Spinal cord (tissue), 10 donors: ENCODE results near the gene IGF2BP3. TPM values are rescaled to one million over a fixed set of nuclear protein-coding genes. Genes with fewer than 3 reads are reported as not detected.
A peak's percentile ranks its signal among the peaks of the same experiment; 100 is the strongest.

Experiments used
- DNase-seq, 6 donors: peaks; one replicate each; pipeline versions ENCODE4 v3.0.0 to v3.0.0-alpha.2; 2013 to 2015; ENCODE audit warnings: low spot score in 6 of 6, low read depth in 4 of 6
- H3K27ac ChIP-seq: one replicate; pipeline ENCODE4 v1.5.1; 2013; ENCODE audit warnings: low read depth, low read length, control low read depth
- H3K27me3 ChIP-seq: one replicate; pipeline ENCODE4 v1.6.1; 2013; ENCODE audit warnings: low read length; ENCODE audit not compliant: control insufficient read depth, insufficient read depth
- H3K36me3 ChIP-seq: one replicate; pipeline ENCODE4 v1.6.1; 2013; ENCODE audit warnings: low read length; ENCODE audit not compliant: control insufficient read depth, insufficient read depth
- H3K4me1 ChIP-seq: one replicate; pipeline ENCODE4 v1.6.1; 2013; ENCODE audit warnings: low read length; ENCODE audit not compliant: control insufficient read depth, insufficient read depth
- H3K4me3 ChIP-seq: one replicate; pipeline ENCODE4 v1.5.1; 2013; ENCODE audit warnings: low read depth, low read length, control low read depth
- H3K9me3 ChIP-seq: one replicate; pipeline ENCODE4 v1.6.1; 2013; ENCODE audit warnings: low read length; ENCODE audit not compliant: control insufficient read depth, insufficient read depth
- WGBS: methylation state at CpG from one replicate; pipeline ENCODE4 v1.1.5; 2013; ENCODE audit warnings: missing lambda C conversion rate; ENCODE audit not compliant: insufficient coverage; 5-methylcytosine and 5-hydroxymethylcytosine counted together
- polyA plus RNA-seq, 2 donors: library from polyadenylated mRNA; unstranded; fragments of 120-200 nt; gene quantifications; one replicate each; pipeline ENCODE4 v1.2.1, GENCODE V29; 2013; ENCODE audit not compliant: insufficient read length in 2 of 2
- total RNA-seq, 2 donors: library from RNA; depleted of rRNA in 1 of 2; stranded (reverse); fragments of 120-200 nt in 1 of 2; fragments of >200 nt in 1 of 2; gene quantifications; one replicate each; pipeline versions ENCODE4 v1.2.3 to v1.2.4, GENCODE V29; 2013 to 2014
- donor health status: healthy.

Gene IGF2BP3
- total and polyA plus RNA-seq, 4 donors, result 18.8 to 37.3 (median 25.5) TPM

DNA sequence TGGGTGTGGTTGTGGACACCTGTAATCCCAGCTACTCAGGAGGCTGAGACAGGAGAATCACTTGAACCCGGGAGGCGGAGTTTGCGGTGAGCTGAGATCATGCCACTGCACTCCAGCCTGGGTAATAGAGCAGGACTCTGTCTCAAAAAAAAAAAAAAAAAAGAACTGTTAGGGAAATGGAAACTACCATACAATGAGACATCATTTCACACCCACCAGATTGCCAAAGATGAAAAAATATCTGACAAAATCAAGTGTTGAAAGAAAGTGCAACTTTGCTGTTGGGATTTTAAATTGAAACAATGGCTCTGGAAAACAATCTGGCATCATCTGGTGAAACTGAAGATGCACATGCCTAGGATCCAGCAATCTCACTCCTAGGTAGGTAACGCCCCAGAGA lies 187.2 kb downstream of the IGF2BP3 start:
- no peak for DNase-seq
- H3K4me1 ChIP-seq, result no peaks in the 10 kb centered on the region
- no peak overlapping the region for H3K27ac ChIP-seq
- no peaks in the 10 kb centered on the region for H3K36me3 ChIP-seq
- no peaks in the 10 kb centered on the region for H3K9me3 ChIP-seq
- WGBS, result 100% methylated on average over 1 of the region's 4 CpGs
- H3K4me3 ChIP-seq, result no peak overlapping the region
- no peaks in the 10 kb centered on the region for H3K27me3 ChIP-seq

DNA sequence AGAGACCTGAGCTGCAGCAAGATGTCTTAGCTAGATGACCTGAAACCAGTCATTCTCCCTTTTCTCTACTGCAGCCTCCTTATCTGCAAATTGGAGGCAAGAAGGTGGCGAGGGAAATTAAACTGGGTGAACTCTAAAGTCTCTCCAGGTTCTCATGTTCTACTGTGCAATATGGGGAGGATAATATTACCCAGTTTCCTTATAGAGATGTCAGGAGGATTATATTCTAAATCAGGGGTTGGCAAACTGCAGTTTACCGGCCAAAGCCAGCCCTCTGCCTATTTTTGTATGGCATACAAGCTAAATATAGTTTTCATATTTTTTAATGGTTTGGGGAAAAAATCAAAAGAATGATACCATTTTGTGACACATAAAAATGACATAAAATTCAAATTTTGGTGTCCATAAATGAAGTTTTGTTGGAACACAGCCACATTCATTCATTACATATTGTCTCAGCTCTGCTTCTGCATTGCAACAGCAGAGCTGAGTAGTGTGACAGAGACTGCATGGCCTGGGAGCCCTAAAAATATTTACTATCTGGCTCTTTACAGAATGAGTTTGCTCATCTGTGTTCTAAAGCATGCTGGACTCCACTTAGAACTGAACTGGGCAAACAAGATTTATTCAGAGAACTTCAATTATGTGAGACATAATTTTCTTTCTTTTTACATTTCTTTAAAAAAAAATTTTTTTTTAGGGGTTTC lies 190.3 kb downstream of the IGF2BP3 start:
- Histone ChIP-seq H3K27me3 (no peaks in the 10 kb centered on the region), H3K36me3 (no peaks in the 10 kb centered on the region), H3K9me3 (no peaks in the 10 kb centered on the region), H3K4me3 (no peak overlapping the region), H3K27ac (no peak overlapping the region), H3K4me1 (no peaks in the 10 kb centered on the region)
- no peak for DNase-seq
- no CpG with 5 or more reads among the region's 2 CpGs for WGBS

DNA sequence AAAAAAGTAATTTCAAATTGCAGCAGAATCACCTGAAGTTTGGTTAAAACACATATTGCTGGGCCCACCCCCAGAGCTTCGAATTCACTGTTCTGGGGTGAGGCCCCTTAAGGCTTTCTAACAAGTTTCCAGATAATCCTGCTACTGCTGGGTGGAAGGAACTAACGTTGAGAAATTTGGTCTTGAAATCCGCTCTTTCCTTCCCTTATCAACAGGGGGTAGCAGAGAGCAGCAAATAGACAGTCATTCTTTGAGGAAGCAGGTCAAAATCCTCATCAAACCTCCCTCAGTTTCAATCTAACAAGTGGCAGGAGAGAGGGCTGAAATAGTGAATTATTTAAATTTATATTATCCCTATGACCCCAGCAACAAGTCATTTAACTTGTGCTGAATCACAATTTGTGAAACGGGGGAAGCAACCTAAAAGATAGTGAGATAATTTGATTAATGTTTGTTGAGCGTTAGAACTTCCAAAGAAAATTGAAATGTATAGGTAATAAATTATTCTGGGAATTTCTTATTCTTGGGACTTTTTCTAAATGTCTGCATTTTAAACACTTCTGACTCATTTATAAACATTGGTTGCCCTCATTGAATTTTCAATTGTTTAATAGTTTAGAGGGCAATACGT lies 192.8 kb downstream of the IGF2BP3 start:
- H3K4me1 ChIP-seq, result no peaks in the 10 kb centered on the region
- peak in 4 of 6 donors; percentile 50 to 83 (median 64) for DNase-seq
- H3K27ac ChIP-seq, result no peak overlapping the region
- no peaks in the 10 kb centered on the region for H3K36me3 ChIP-seq
- no peak overlapping the region for H3K4me3 ChIP-seq
- no peaks in the 10 kb centered on the region for H3K27me3 ChIP-seq
- H3K9me3 ChIP-seq, result no peaks in the 10 kb centered on the region
- WGBS, result 0% methylated on average over 1 of the region's 6 CpGs

DNA sequence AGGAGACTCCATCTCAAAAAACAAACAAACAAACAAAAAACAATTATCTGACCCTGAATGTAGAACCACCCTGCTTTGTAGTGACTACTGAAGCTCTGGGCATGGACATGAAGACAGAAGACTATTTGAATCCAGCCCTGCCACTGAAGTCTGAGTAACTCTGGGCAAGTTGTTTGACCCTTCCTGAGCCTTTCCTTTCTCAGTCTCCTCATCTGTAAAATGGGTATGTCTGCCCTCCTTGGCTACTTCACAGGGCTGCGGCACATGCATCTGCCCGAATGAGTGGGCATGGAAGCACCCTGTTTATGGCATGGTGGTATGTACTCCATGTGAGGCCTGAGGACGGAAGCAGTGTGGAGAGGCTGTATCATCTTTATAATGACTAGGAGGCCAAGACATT lies 193.3 kb downstream of the IGF2BP3 start:
- no peak overlapping the region for H3K27ac ChIP-seq
- 89% methylated on average over 3 of the region's 3 CpGs for WGBS
- H3K9me3 ChIP-seq, result no peaks in the 10 kb centered on the region
- no peaks in the 10 kb centered on the region for H3K27me3 ChIP-seq
- H3K36me3 ChIP-seq, result no peaks in the 10 kb centered on the region
- DNase-seq, result no peak
- H3K4me3 ChIP-seq, result no peak overlapping the region
- no peaks in the 10 kb centered on the region for H3K4me1 ChIP-seq

DNA sequence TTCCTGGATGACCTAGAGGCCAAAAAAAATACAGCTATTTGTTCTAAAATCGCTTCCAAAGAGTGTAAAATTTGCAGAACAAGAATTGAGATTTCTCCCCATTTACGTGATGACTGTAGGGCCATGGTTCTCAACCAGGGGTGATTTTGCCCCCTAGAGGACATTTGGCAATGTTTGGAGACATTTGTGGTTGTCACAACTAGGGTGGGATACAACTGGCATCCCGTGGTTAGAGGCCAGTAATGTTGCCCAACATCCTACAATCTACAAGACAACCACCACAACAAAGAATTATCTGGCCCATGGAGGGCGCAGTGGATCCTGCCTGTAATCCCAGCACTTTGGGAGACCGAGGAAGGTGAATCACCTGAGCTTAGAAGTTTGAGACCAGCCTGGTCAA lies 193.9 kb downstream of the IGF2BP3 start:
- Histone ChIP-seq H3K4me1 (no peaks in the 10 kb centered on the region), H3K9me3 (no peaks in the 10 kb centered on the region), H3K4me3 (no peak overlapping the region), H3K27me3 (no peaks in the 10 kb centered on the region), H3K27ac (no peak overlapping the region), H3K36me3 (no peaks in the 10 kb centered on the region)
- 72% methylated on average over 5 of the region's 5 CpGs for WGBS
- no peak for DNase-seq

DNA sequence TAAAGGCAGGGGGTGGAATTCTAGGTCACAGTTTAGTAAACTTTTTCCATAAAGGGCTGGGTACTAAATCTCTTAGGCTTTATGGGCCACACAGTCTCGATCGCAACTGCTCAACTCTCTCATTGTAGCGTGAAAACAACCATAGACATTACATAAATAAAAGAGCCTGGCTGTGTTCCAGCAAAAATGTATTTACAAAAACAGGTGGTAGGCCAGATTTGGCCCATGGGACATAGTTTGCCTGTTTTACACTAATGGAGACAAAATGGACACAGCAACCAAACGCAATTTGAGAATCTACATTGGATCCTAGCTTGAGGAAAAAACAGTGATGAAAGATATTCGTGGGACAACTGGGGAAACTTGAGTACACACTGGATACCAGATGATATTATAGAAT lies 194.4 kb downstream of the IGF2BP3 start:
- DNase-seq, result no peak
- Histone ChIP-seq H3K27ac (no peak overlapping the region), H3K27me3 (no peaks in the 10 kb centered on the region), H3K4me1 (no peaks in the 10 kb centered on the region), H3K9me3 (no peaks in the 10 kb centered on the region), H3K36me3 (no peaks in the 10 kb centered on the region), H3K4me3 (no peak overlapping the region)
- WGBS, result no CpG with 5 or more reads among the region's 5 CpGs

DNA sequence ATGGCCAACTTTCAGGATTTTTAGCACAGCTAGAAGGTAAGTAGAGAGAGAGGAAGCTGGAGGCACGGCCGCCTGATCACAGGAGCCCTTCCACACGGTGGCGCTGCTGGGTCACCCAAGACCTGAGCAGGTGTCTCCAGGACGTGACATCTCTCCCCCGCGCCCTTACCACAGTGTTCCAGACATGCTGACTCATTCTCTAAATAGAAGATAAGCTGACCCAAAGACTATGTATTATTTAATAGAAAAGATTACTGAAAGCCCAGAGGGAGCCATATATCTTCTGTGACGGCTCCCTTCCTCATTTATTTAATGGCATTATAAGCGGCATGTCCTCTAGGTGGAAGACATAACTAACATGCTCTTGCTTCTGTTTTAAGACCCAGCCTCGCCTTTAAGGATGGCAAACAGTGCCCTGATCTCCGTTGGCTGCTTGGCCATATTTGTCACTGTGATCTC lies 197.1 kb downstream of the IGF2BP3 start:
- WGBS, result 13% methylated on average over 6 of the region's 11 CpGs
- Histone ChIP-seq H3K4me3 (no peak overlapping the region), H3K27me3 (no peaks in the 10 kb centered on the region), H3K36me3 (no peaks in the 10 kb centered on the region), H3K9me3 (no peaks in the 10 kb centered on the region), H3K27ac (no peak overlapping the region), H3K4me1 (no peaks in the 10 kb centered on the region)
- peak in 5 of 6 donors; percentile 4 to 60 (median 6) for DNase-seq

DNA sequence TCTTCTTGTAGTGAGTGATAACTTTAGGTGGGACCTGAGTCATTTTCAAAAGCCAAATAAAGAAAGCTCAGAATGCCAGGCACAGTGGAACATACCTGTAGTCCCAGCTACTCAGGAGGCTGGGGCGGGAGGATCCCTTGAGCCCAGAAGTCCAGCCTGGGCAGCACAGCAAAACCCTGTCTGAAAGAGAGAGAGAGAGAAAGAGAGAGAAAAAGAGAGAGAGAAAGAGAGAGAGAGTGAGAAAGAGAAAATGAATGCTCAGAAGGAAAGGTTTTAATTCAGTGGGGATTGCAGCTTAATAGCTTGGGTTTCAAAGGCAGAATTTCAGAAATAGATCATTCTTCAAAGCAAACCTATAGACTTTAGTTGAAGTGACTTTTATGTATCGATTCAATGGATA lies 198.0 kb downstream of the IGF2BP3 start:
- 88% methylated on average over 1 of the region's 2 CpGs for WGBS
- no peak for DNase-seq
- H3K4me1 ChIP-seq, result no peaks in the 10 kb centered on the region
- H3K36me3 ChIP-seq, result no peaks in the 10 kb centered on the region
- no peaks in the 10 kb centered on the region for H3K9me3 ChIP-seq
- H3K27ac ChIP-seq, result no peak overlapping the region
- no peaks in the 10 kb centered on the region for H3K27me3 ChIP-seq
- H3K4me3 ChIP-seq, result no peak overlapping the region

DNA sequence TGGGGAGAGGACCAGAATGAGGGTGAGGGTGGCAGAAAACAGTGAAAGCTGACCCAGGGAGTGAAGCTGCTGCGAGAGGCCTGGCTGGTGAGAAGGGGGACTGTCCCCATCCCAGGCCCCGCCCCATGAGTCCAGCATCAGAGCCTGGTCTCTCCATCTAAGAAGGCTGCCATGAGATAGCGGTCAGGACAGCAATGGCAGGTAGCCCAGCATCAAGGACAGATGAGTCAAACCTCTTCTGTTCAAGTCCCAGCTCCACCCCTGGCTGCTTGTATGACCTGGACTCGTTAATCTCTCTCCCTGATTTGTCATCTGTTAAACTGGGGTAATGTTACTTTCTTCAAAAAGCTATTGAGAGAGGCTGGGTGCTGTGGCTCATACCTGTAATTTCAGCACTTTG lies 201.5 kb downstream of the IGF2BP3 start:
- WGBS, result 83% methylated on average over 3 of the region's 4 CpGs
- Histone ChIP-seq H3K4me3 (no peak overlapping the region), H3K9me3 (no peaks in the 10 kb centered on the region), H3K27me3 (no peaks in the 10 kb centered on the region), H3K4me1 (no peaks in the 10 kb centered on the region), H3K27ac (no peak overlapping the region), H3K36me3 (no peaks in the 10 kb centered on the region)
- DNase-seq, result no peak

DNA sequence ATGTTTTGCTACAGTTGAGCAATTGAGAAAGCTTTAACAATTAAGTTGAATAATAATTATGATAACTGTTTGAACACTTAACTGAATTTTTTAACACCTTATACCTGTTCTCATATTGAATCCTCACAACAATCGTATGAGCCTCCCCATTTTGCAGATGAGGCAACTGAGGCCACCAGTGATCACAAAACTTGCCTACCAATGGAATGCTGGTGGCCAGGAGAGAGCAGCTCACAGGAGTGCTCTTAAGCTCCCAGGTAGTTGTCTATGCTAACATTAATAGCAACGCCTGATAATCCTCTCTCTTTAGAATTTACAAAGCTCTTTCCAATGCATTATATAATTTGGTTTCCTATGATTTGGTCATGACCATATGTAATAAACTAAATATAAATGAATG lies 202.1 kb downstream of the IGF2BP3 start:
- no peaks in the 10 kb centered on the region for H3K9me3 ChIP-seq
- no peaks in the 10 kb centered on the region for H3K4me1 ChIP-seq
- DNase-seq, result no peak
- no peaks in the 10 kb centered on the region for H3K27me3 ChIP-seq
- no peak overlapping the region for H3K4me3 ChIP-seq
- 100% methylated on average over 1 of the region's 2 CpGs for WGBS
- H3K27ac ChIP-seq, result no peak overlapping the region
- H3K36me3 ChIP-seq, result no peaks in the 10 kb centered on the region
